Esophagus squamous epithelium (tissue), 5 donors: ENCODE data around the gene TSPAN4. TPM values are rescaled to one million over a fixed set of nuclear protein-coding genes. Genes with fewer than 3 reads are reported as not detected.

Experiments
- DNase-seq: peaks from one replicate; lab custom pipeline; 2025; lab: John Stamatoyannopoulos, UW
- H3K27ac ChIP-seq, 4 donors: fragments of 200-600 bp; sonication (generic); one replicate each; pipeline ENCODE4 v1.5.1; 2016 to 2019; ENCODE audit warnings: mild to moderate bottlenecking in 1 of 4
- H3K27me3 ChIP-seq, 4 donors: fragments of 200-600 bp; sonication (generic); 1 replicate in 3 of 4; 2 replicates in 1 of 4; pipeline versions ENCODE4 v1.5.1 to v1.6.0; 2017 to 2021; ENCODE audit warnings: antibody characterized with exemption in 1 of 4
- H3K36me3 ChIP-seq, 3 donors: fragments of 200-600 bp; sonication (generic); one replicate each; pipeline ENCODE4 v1.5.1; 2016 to 2019
- H3K4me1 ChIP-seq, 3 donors: fragments of 200-600 bp; sonication (generic); one replicate each; pipeline ENCODE4 v1.5.1; 2017 to 2019
- H3K4me3 ChIP-seq, 4 donors: fragments of 200-600 bp; sonication (generic); 1 replicate in 3 of 4; 2 replicates in 1 of 4; pipeline ENCODE4 v1.5.1; 2016 to 2019; ENCODE audit warnings: mild to moderate bottlenecking in 2 of 4, moderate library complexity in 1 of 4
- H3K9me3 ChIP-seq, 3 donors: fragments of 200-600 bp; sonication (generic); one replicate each; pipeline ENCODE4 v1.5.1; 2016 to 2019
- CTCF ChIP-seq, 6 experiments: fragments of 450-650 bp in 4 of 6; fragments of 200-600 bp in 2 of 6; sonication (generic) in 2 of 6; IDR thresholded peaks; one replicate each; pipeline ENCODE4 v1.5.1; 2016 to 2019; ENCODE audit warnings: antibody characterized with exemption in 6 of 6, mild to moderate bottlenecking in 4 of 6, moderate library complexity in 4 of 6
- POLR2A ChIP-seq, 4 donors: fragments of 450-650 bp; IDR thresholded peaks; one replicate each; pipeline ENCODE4 v1.6.1; 2017; ENCODE audit warnings: antibody characterized with exemption in 4 of 4, mild to moderate bottlenecking in 4 of 4, moderate library complexity in 3 of 4
- WGBS, 2 donors: methylation state at CpG; one replicate each; pipeline ENCODE4 v1.1.5; 2018; 5-methylcytosine and 5-hydroxymethylcytosine counted together
- intact Hi-C: fragments of 100-400 bp; cut with DNase I; formaldehyde crosslinking; loops from one replicate; pipeline ENCODE4 v1.15.0; 2022
- total RNA-seq, 4 donors: library from RNA; depleted of rRNA; stranded (reverse); fragments of >200 nt; gene quantifications; one replicate each; pipeline ENCODE4 v1.1.0, GENCODE V29; 2016
- donor health status: DM: yes; HTN: yes; CAD: no.

TSPAN4 gene
- total RNA-seq, 4 donors from 2014 or later: 6.8 to 59.7 (median 19.0) TPM

GRCh38 chr11:863910-864827 lies 21.5 kb downstream of the TSPAN4 start:
- H3K4me1 ChIP-seq: peaks cover 9 to 25% (median 11%) of the 10 kb centered on the region in 3 donors
- H3K36me3 ChIP-seq: peaks cover 0 to 58% (median 7%) of the 10 kb centered on the region in 3 donors
- DNase-seq: no peak
- H3K4me3 ChIP-seq: no peak overlapping the region
- intact Hi-C loops: no loop called here
- H3K9me3 ChIP-seq: no peaks in the 10 kb centered on the region
- 87% methylated on average over 13 of the region's 31 CpGs; no CpG with 5 or more reads in 1 of the 2 donors for WGBS, 2 donors
- no peak overlapping the region for H3K27ac ChIP-seq
- no peak for TF ChIP-seq CTCF (IDR thresholded peaks at IDR 0.05)
- TF ChIP-seq POLR2A (IDR thresholded peaks at IDR 0.05): no peak
- no peaks in the 10 kb centered on the region for H3K27me3 ChIP-seq

- TF ChIP-seq POLR2A (IDR thresholded peaks at IDR 0.05): no peak
- no peak for TF ChIP-seq CTCF (IDR thresholded peaks at IDR 0.05)
- DNase-seq: no peak
- Histone ChIP-seq H3K27ac (no peak overlapping the region), H3K9me3 (no peaks in the 10 kb centered on the region), H3K27me3 (no peaks in the 10 kb centered on the region), H3K4me3 (no peak overlapping the region), H3K36me3 (peaks cover 0 to 66% (median 7%) of the 10 kb centered on the region in 3 donors), H3K4me1 (peaks cover 4 to 18% (median 5%) of the 10 kb centered on the region in 3 donors)
- intact Hi-C loops: no loop called here
- WGBS, 2 donors: 51% methylated on average over 4 of the region's 11 CpGs; no CpG with 5 or more reads in 1 of the 2 donors
Measured at GRCh38 chr11:864898-865297, 22.2 kb downstream of the TSPAN4 start.

- intact Hi-C loops: no loop called here
- H3K4me1 ChIP-seq: peaks cover 0 to 11% (median 0%) of the 10 kb centered on the region in 3 donors
- DNase-seq: no peak
- 67 to 77% methylated on average over 3 to 10 of the region's 41 CpGs for WGBS, 2 donors
- H3K4me3 ChIP-seq: no peak overlapping the region
- no peaks in the 10 kb centered on the region for H3K9me3 ChIP-seq
- no peaks in the 10 kb centered on the region for H3K27me3 ChIP-seq
- peaks cover 0 to 66% (median 7%) of the 10 kb centered on the region in 3 donors for H3K36me3 ChIP-seq
- no peak overlapping the region for H3K27ac ChIP-seq
- TF ChIP-seq POLR2A (IDR thresholded peaks at IDR 0.05): no peak
Measured at GRCh38 chr11:865462-866430, 23.1 kb downstream of the TSPAN4 start.

- no peak for DNase-seq
Measured at GRCh38 chr11:866481-866880, 23.8 kb downstream of the TSPAN4 start.

More at GRCh38 chr11:866481-866880, 23.8 kb downstream of the TSPAN4 start:
- no peak overlapping the region for H3K27ac ChIP-seq
- H3K4me3 ChIP-seq: no peak overlapping the region
- H3K9me3 ChIP-seq: no peaks in the 10 kb centered on the region
- no peaks in the 10 kb centered on the region for H3K27me3 ChIP-seq
- H3K36me3 ChIP-seq: peaks cover 0 to 66% (median 7%) of the 10 kb centered on the region in 3 donors
- intact Hi-C loops: no loop called here
- WGBS, 2 donors: 84% methylated on average over 9 of the region's 14 CpGs; no CpG with 5 or more reads in 1 of the 2 donors
- no peak for TF ChIP-seq CTCF (IDR thresholded peaks at IDR 0.05)
- TF ChIP-seq POLR2A (IDR thresholded peaks at IDR 0.05): no peak
- H3K4me1 ChIP-seq: peaks cover 0 to 11% (median 0%) of the 10 kb centered on the region in 3 donors
